ENCODE data around the gene FAM107B. TPM values are rescaled to one million over a fixed set of nuclear protein-coding genes. Genes with fewer than 3 reads are reported as not detected.

Gene FAM107B
- total RNA-seq, 4 donors from 2014 or later = 31.5 to 59.0 (median 39.3) TPM

DNA sequence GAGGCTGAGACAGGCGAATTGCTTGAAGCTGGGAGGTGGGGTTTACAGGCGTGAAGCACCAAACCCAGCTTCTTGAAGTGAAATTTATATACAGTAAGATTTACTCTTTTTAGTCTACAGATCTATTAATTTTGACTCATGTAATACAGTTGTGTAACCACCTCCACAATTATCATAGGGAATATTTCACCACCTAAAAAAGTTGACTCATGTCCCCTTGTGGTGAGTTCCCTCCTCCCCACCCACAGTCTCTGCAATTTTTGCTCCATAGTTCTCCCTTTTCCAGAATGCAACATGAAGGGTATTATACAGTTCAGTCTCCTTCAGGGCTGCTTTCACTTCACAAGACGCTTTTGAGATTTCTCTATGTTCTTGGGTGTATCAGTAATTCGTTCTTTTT, 156.8 kb downstream of the FAM107B start:
- TF ChIP-seq, protein P1, sequence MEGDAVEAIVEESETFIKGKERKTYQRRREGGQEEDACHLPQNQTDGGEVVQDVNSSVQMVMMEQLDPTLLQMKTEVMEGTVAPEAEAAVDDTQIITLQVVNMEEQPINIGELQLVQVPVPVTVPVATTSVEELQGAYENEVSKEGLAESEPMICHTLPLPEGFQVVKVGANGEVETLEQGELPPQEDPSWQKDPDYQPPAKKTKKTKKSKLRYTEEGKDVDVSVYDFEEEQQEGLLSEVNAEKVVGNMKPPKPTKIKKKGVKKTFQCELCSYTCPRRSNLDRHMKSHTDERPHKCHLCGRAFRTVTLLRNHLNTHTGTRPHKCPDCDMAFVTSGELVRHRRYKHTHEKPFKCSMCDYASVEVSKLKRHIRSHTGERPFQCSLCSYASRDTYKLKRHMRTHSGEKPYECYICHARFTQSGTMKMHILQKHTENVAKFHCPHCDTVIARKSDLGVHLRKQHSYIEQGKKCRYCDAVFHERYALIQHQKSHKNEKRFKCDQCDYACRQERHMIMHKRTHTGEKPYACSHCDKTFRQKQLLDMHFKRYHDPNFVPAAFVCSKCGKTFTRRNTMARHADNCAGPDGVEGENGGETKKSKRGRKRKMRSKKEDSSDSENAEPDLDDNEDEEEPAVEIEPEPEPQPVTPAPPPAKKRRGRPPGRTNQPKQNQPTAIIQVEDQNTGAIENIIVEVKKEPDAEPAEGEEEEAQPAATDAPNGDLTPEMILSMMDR (IDR thresholded peaks at IDR 0.05; ENCODE audit: low read depth) = no peak

DNA sequence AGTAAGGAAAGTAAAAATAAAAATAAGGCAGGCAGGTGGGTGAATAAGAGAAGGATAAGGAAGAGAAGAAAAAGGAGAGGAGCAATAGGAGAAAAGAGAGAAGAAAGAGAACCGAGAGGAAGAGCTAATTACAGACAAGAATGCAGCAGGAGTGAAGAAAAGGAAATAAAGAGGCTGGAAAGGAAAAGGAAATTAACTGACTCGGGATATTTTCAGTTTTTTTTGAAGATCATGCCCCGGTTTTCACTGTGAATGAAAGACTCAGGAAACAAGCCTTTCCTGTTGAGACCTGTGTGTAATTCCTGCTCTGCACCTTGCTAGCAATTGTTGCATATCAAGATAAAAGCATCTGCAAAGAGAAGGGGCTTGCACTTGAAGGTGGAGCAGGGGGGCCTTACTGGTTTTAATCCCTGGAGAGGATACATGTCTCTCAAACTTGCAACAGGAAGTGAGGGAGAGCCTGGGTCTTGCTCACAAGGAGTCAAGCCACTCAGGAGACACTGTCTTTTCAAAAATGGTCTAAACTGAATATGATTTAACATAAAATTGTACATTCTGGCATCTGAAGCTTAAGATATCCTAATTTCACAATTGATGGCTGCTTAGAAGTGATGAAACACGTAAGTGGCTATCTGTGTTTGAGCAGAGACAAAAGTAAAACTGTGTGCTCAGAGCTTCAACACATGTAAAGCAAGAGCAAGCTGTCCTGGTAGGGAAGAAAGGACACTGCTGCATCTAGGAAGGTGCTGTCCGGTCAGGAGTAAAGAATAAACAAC, 157.6 kb downstream of the FAM107B start:
- TF ChIP-seq, protein P1 (IDR thresholded peaks at IDR 0.05; ENCODE audit: low read depth) = no peak

DNA sequence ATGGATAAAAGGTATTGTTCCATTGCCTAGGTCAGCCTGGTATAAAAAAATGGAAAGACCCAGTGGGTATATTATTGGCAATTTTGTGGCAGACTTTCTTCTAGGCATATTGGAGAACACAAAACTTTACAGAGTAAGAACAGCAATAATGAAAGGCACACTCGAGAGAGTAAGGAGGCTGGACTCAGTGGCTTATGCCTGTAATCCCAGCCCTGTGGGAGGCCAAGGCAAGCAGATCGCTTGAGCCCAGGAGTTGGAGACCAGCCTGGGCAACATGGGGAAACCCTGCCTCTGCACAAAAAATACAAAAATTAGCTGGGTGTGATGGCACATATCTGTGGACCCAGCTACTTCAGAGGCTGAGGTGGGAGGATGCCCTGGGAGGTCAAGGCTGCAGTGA, 158.2 kb downstream of the FAM107B start:
- TF ChIP-seq, protein P1 (IDR thresholded peaks at IDR 0.05; ENCODE audit: low read depth) = no peak

DNA sequence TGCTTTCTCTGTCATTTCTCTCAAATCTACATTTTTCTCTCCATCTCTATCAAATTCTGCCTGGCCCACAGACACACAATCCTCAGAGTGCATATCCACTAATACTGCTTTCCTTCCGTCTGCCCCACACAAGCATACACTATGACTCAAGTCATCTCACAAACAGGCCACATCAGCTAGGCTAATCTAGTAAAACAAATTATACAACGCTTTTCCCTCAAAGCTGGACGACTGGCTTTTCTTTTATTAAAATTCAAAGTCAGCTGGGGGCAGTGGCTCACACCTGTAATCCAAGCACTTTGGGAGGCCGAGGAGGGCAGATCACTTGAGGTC, 161.1 kb downstream of the FAM107B start:
- TF ChIP-seq, protein P1 (IDR thresholded peaks at IDR 0.05; ENCODE audit: low read depth) = no peak

DNA sequence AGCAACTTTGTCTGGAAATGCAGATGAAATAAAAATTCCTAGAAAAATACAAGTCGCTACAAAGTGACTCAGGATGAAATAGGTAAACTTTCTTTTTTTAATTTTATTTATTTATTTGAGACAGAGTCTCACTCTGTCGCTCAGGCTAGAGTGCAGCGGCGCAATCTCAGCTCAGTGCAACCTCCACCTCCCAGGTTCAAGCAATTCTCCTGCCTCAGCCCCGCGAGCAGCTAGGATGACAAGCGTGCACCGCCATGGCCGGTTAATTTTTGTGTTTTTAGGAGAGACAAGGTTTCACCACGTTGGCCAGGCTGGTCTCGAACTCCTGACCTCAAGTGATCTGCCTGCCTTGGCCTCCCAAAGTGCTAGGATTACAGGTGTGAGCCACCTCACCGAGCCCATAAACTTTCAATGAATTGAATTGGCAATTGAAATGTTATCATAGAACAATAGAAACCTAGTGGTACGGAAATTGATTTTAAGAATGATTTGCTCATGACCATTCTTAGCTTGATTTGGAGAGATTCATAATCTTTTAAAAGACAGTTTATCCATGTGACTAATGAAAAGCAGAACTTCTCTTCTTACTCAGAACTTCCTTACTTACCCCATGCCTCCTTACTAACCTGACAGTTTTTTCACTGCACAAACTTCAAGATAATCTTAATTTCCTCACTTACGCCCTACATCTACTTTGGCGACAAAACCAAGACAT, 161.7 kb downstream of the FAM107B start:
- TF ChIP-seq, protein P1 (IDR thresholded peaks at IDR 0.05; ENCODE audit: low read depth) = no peak

DNA sequence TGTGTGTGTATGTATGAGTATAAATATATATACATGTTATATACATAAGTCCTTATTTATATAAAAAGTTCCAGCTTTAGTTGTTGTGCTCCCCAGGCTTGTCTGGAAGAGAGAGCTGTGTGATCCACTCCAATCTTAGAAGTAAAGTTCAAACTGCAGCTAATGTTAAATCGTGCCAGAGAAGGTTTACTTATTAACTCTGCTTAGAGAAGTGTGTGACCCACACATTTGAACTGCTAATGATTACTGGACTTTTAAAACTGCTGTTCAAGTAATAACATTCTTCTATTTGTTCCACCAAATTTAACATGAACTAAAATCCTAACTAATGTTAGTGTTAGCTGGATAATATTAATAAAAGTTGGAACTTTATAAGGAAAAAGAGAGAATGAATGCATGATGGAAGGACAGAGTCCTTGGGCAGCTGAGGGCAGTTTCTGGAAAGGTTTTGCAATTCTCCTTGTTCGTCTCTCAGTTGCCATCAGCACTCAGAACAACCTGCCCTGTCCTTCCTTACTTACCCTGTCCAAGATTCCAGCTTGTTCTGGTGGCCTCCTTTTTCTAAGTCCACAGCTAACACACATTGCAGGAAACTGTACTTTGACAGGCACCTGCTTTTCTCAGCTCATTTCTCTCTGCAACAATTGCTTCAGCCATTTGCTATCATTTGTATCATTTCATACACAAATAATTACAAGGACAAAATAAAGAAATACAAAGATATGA, 162.6 kb downstream of the FAM107B start:
- TF ChIP-seq, protein P1 (IDR thresholded peaks at IDR 0.05; ENCODE audit: low read depth) = no peak

DNA sequence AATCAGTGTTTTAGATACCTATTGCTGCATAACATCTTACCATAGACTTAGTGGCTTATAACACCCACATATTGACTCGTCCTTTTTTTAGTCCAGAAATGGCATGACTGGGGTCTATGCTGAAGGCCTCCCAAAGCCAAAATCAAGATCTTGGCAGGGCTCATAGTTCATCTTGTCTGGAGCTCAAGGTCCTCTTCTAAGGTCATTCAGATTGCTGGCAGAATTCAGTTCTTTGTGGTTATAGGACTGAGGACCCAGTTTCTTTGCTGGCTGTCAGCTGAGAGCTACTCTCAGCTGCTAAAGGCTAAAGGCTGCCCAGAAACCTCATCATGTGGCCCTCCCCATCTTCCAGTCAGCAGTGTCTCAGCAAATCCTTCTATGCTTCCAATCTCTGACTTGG, 165.5 kb downstream of the FAM107B start:
- TF ChIP-seq, protein P1 (IDR thresholded peaks at IDR 0.05; ENCODE audit: low read depth) = no peak

Measured in subcutaneous adipose tissue (tissue), 4 donors.